BE2C (cell line): ENCODE data around the gene C16orf74.
A peak's percentile ranks its signal among the peaks of the same experiment; 100 is the strongest.

ENCODE experiments used
- DNase-seq: peaks from one replicate; pipeline ENCODE4 v3.0.0-alpha.2; 2020
- H3K27me3 ChIP-seq: fragments of 250-450 bp; sonication (Bioruptor Pico); 2 replicates; pipeline ENCODE4 v1.5.1; 2020; ENCODE audit warnings: mild to moderate bottlenecking
- H3K36me3 ChIP-seq: fragments of 250-450 bp; sonication (Bioruptor Pico); 2 replicates; pipeline ENCODE4 v1.5.1; 2020; ENCODE audit warnings: mild to moderate bottlenecking
- H3K4me1 ChIP-seq: fragments of 250-450 bp; sonication (Bioruptor Pico); 2 replicates; pipeline ENCODE4 v1.5.1; 2020
- H3K4me3 ChIP-seq: 2 replicates; pipeline ENCODE4 v1.5.1; 2011; ENCODE audit warnings: low read depth, low read length
- H3K9me3 ChIP-seq: fragments of 250-450 bp; sonication (Bioruptor Pico); 2 replicates; pipeline ENCODE4 v1.5.1; 2020
- CTCF ChIP-seq: IDR thresholded peaks from 2 replicates; pipeline ENCODE4 v1.5.1; 2012; ENCODE audit warnings: mild to moderate bottlenecking, low read depth, low read length

Gene C16orf74

GRCh38 chr16:85659805-85660511, 90.9 kb downstream of the C16orf74 start:
- peak; percentile 81 for DNase-seq
- H3K4me3 ChIP-seq = no peak overlapping the region
- peaks cover 99% of the 10 kb centered on the region for H3K36me3 ChIP-seq
- no peaks in the 10 kb centered on the region for H3K27me3 ChIP-seq
- peaks cover 4% of the 10 kb centered on the region; the same call in 1 of the 2 replicates for H3K4me1 ChIP-seq
- no peaks in the 10 kb centered on the region for H3K9me3 ChIP-seq
- TF ChIP-seq CTCF = peak; percentile 97

- Histone ChIP-seq H3K27me3 (no peaks in the 10 kb centered on the region), H3K9me3 (no peaks in the 10 kb centered on the region), H3K36me3 (peaks cover 99% of the 10 kb centered on the region), H3K4me1 (peaks cover 4% of the 10 kb centered on the region; the same call in 1 of the 2 replicates), H3K4me3 (no peak overlapping the region)
- no peak for TF ChIP-seq CTCF
- DNase-seq = no peak
Observed at GRCh38 chr16:85659336-85659735, 91.6 kb downstream of the C16orf74 start.

- no peak for DNase-seq
- no peak overlapping the region for H3K4me3 ChIP-seq
- H3K36me3 ChIP-seq = peaks cover 99% of the 10 kb centered on the region
- H3K27me3 ChIP-seq = no peaks in the 10 kb centered on the region
- H3K4me1 ChIP-seq = peaks cover 4% of the 10 kb centered on the region; the same call in 1 of the 2 replicates
- H3K9me3 ChIP-seq = no peaks in the 10 kb centered on the region
- TF ChIP-seq CTCF = no peak
Observed at GRCh38 chr16:85658504-85659326, 92.2 kb downstream of the C16orf74 start.

- DNase-seq = no peak
- Histone ChIP-seq H3K4me3 (no peak overlapping the region), H3K4me1 (peaks cover 4% of the 10 kb centered on the region; the same call in 1 of the 2 replicates), H3K27me3 (no peaks in the 10 kb centered on the region), H3K9me3 (no peaks in the 10 kb centered on the region), H3K36me3 (peaks cover 96% of the 10 kb centered on the region)
- TF ChIP-seq CTCF = no peak
Observed at GRCh38 chr16:85657996-85658395, 92.9 kb downstream of the C16orf74 start.
